Measurements from ENCODE around the gene TUBA1C.

- TF ChIP-seq EZH2 (IDR thresholded peaks at IDR 0.05): no peak
- TF ChIP-seq POLR2AphosphoS5 (IDR thresholded peaks at IDR 0.05; ENCODE audit: borderline replicate concordance, low read depth, low read length): no peak
These were observed 4.1 kb upstream of the TUBA1C start for GRCh38 chr12:49260571-49261363.

Data from SK-N-MC (cell line).